ENCODE measurements around the gene GLRA2.

- TF ChIP-seq ETV6 (conservative IDR thresholded peaks at IDR 0.05 in 1 of 2, IDR thresholded peaks at IDR 0.05 in 1 of 2; ENCODE audit: borderline replicate concordance in 1 of 2, low read depth in 1 of 2), result no peak
- no peak for TF ChIP-seq POLR2A (IDR thresholded peaks at IDR 0.05; ENCODE audit: low read depth, low read length)
- TF ChIP-seq, protein P1, sequence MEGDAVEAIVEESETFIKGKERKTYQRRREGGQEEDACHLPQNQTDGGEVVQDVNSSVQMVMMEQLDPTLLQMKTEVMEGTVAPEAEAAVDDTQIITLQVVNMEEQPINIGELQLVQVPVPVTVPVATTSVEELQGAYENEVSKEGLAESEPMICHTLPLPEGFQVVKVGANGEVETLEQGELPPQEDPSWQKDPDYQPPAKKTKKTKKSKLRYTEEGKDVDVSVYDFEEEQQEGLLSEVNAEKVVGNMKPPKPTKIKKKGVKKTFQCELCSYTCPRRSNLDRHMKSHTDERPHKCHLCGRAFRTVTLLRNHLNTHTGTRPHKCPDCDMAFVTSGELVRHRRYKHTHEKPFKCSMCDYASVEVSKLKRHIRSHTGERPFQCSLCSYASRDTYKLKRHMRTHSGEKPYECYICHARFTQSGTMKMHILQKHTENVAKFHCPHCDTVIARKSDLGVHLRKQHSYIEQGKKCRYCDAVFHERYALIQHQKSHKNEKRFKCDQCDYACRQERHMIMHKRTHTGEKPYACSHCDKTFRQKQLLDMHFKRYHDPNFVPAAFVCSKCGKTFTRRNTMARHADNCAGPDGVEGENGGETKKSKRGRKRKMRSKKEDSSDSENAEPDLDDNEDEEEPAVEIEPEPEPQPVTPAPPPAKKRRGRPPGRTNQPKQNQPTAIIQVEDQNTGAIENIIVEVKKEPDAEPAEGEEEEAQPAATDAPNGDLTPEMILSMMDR (IDR thresholded peaks at IDR 0.05 in 2 of 3, conservative IDR thresholded peaks at IDR 0.05 in 1 of 3; ENCODE audit: control insufficient read depth in 2 of 3, extremely low read depth in 1 of 3, insufficient read depth in 1 of 3, low read depth in 3 of 3, low read length in 3 of 3), result no peak
- TF ChIP-seq HDAC6 (IDR thresholded peaks at IDR 0.05; ENCODE audit: unreplicated experiment), result no peak
- TF ChIP-seq, protein P2, sequence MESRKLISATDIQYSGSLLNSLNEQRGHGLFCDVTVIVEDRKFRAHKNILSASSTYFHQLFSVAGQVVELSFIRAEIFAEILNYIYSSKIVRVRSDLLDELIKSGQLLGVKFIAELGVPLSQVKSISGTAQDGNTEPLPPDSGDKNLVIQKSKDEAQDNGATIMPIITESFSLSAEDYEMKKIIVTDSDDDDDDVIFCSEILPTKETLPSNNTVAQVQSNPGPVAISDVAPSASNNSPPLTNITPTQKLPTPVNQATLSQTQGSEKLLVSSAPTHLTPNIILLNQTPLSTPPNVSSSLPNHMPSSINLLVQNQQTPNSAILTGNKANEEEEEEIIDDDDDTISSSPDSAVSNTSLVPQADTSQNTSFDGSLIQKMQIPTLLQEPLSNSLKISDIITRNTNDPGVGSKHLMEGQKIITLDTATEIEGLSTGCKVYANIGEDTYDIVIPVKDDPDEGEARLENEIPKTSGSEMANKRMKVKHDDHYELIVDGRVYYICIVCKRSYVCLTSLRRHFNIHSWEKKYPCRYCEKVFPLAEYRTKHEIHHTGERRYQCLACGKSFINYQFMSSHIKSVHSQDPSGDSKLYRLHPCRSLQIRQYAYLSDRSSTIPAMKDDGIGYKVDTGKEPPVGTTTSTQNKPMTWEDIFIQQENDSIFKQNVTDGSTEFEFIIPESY (IDR thresholded peaks at IDR 0.05), result no peak
- no peak for TF ChIP-seq ZNF207 (IDR thresholded peaks at IDR 0.05; ENCODE audit: borderline replicate concordance)
- TF ChIP-seq ZSCAN29 (IDR thresholded peaks at IDR 0.05), result no peak
- no peak for TF ChIP-seq SIN3A (IDR thresholded peaks at IDR 0.05; ENCODE audit: low read depth, low read length)
Observed at GRCh38 chrX:14775416-14775815, 246.1 kb downstream of the GLRA2 start.
